NCI-H1048 (cell line): ENCODE results near the gene CA9.

ENCODE experiments used
- DNase-seq: peaks from one replicate; lab custom pipeline; 2025; lab: John Stamatoyannopoulos, UW

Gene CA9

GRCh38 chr9:35675732-35676392 is 2.1 kb downstream of the CA9 start:
- no peak for DNase-seq

GRCh38 chr9:35679091-35679490 is 5.4 kb downstream of the CA9 start:
- no peak for DNase-seq

GRCh38 chr9:35679766-35680330 is 6.1 kb downstream of the CA9 start:
- DNase-seq: no peak

- peak; percentile 89 for DNase-seq
These were observed 6.8 kb downstream of the CA9 start for GRCh38 chr9:35680331-35681105.

- DNase-seq: no peak
These were observed 7.7 kb downstream of the CA9 start for GRCh38 chr9:35681341-35682002.

GRCh38 chr9:35682051-35682450 is 8.3 kb downstream of the CA9 start:
- DNase-seq: no peak

- DNase-seq: no peak
These were observed 9.0 kb downstream of the CA9 start for GRCh38 chr9:35682520-35683315.

GRCh38 chr9:35683323-35683722 is 9.6 kb downstream of the CA9 start:
- no peak for DNase-seq

GRCh38 chr9:35684921-35685320 is 11.2 kb downstream of the CA9 start:
- DNase-seq: no peak

- DNase-seq: no peak
These were observed 11.8 kb downstream of the CA9 start for GRCh38 chr9:35685506-35685905.

GRCh38 chr9:35686222-35687203 is 12.8 kb downstream of the CA9 start:
- no peak for DNase-seq

GRCh38 chr9:35687306-35687705 is 13.6 kb downstream of the CA9 start:
- DNase-seq: no peak

GRCh38 chr9:35687972-35688557 is 14.3 kb downstream of the CA9 start:
- DNase-seq: no peak

GRCh38 chr9:35688558-35689541 is 15.1 kb downstream of the CA9 start:
- no peak for DNase-seq

- no peak for DNase-seq
These were observed 16.0 kb downstream of the CA9 start, which contains the start of gene TPM2 for GRCh38 chr9:35689542-35690293. TPM2 (minus strand) TSS chr9:35689925; CDS start chr9:35689817, 108 bp downstream.

GRCh38 chr9:35690294-35690613 is 16.5 kb downstream of the CA9 start:
- no peak for DNase-seq

GRCh38 chr9:35690614-35691333 is 17.0 kb downstream of the CA9 start:
- DNase-seq: no peak

GRCh38 chr9:35691334-35691650 is 17.6 kb downstream of the CA9 start:
- DNase-seq: no peak
